HEK293 (cell line): ENCODE results near the gene CNKSR3.

ENCODE experiments used
- CTCF ChIA-PET: fragments of 350-600 bp; formaldehyde crosslinking; extraction: SDS; loops from one replicate; lab custom pipeline; 2021; ENCODE audit warnings: antibody characterized with exemption; lab: Yijun Ruan, JAX
- POLR2A ChIA-PET: fragments of 300-600 bp; formaldehyde crosslinking; extraction: SDS; loops from one replicate; lab custom pipeline; 2020; ENCODE audit warnings: antibody characterized with exemption, inconsistent platforms; lab: Yijun Ruan, JAX
- H3K27ac ChIP-seq: fragments of 200-500 bp; sonication (Bioruptor generic); 2 replicates; pipeline ENCODE4 v1.5.1; 2014; ENCODE audit warnings: low read depth, low read length, control low read depth, inconsistent platforms; ENCODE audit errors: extremely low read depth
- H3K36me3 ChIP-seq, 2 experiments: fragments of 200-500 bp in 1 of 2; sonication (Bioruptor generic) in 1 of 2; 1 replicate in 1 of 2; 2 replicates in 1 of 2; pipeline ENCODE4 v1.5.1; 2014 to 2017; ENCODE audit warnings: inconsistent platforms in 2 of 2, low read length in 2 of 2; ENCODE audit not compliant: control insufficient read depth in 2 of 2, insufficient read depth in 1 of 2
- H3K4me1 ChIP-seq: fragments of 200-500 bp; sonication (Bioruptor generic); 2 replicates; pipeline ENCODE4 v1.5.1; 2014; ENCODE audit warnings: mild to moderate bottlenecking, low read length, inconsistent platforms; ENCODE audit not compliant: control insufficient read depth, insufficient read depth
- H3K4me3 ChIP-seq: 2 replicates; pipeline ENCODE4 v1.5.1; 2011; ENCODE audit warnings: low read depth, mild to moderate bottlenecking, control low read depth, low read length, moderate library complexity
- H3K9me3 ChIP-seq: fragments of 200-500 bp; sonication (Bioruptor generic); 2 replicates; pipeline ENCODE4 v1.5.1; 2014; ENCODE audit warnings: low read depth, low read length, inconsistent platforms; ENCODE audit not compliant: control insufficient read depth, insufficient read depth
- AEBP2 ChIP-seq: fragments of 450-650 bp; formaldehyde crosslinking; IDR thresholded peaks from 2 replicates; pipeline ENCODE4 v1.5.1; 2016; ENCODE audit warnings: missing biosample characterization, missing genetic modification characterization, borderline replicate concordance
- BCL11A ChIP-seq: fragments of 450-650 bp; formaldehyde crosslinking; IDR thresholded peaks from 2 replicates; pipeline ENCODE4 v1.5.1; 2016; ENCODE audit warnings: low read depth, missing biosample characterization, missing genetic modification characterization
- HIC1 ChIP-seq: fragments of 450-650 bp; formaldehyde crosslinking; IDR thresholded peaks from 2 replicates; pipeline ENCODE4 v1.5.1; 2016; ENCODE audit warnings: missing biosample characterization, missing genetic modification characterization
- KLF16 ChIP-seq: fragments of 450-650 bp; formaldehyde crosslinking; IDR thresholded peaks from 2 replicates; pipeline ENCODE4 v1.5.1; 2017; ENCODE audit warnings: missing biosample characterization, missing genetic modification characterization
- OSR2 ChIP-seq: fragments of 450-650 bp; formaldehyde crosslinking; IDR thresholded peaks from 2 replicates; pipeline ENCODE4 v1.5.1; 2016; ENCODE audit warnings: missing biosample characterization, missing genetic modification characterization
- OVOL3 ChIP-seq: fragments of 450-650 bp; formaldehyde crosslinking; IDR thresholded peaks from 2 replicates; pipeline ENCODE4 v1.5.1; 2016; ENCODE audit warnings: missing biosample characterization, missing genetic modification characterization
- PATZ1 ChIP-seq: fragments of 450-650 bp; formaldehyde crosslinking; IDR thresholded peaks from 2 replicates; pipeline ENCODE4 v1.5.1; 2016; ENCODE audit warnings: missing biosample characterization, missing genetic modification characterization
- PRDM4 ChIP-seq: fragments of 450-650 bp; formaldehyde crosslinking; IDR thresholded peaks from 2 replicates; pipeline ENCODE4 v1.5.1; 2017; ENCODE audit warnings: missing biosample characterization, missing genetic modification characterization
- PRDM6 ChIP-seq: fragments of 450-650 bp; formaldehyde crosslinking; IDR thresholded peaks from 2 replicates; pipeline ENCODE4 v1.5.1; 2017; ENCODE audit warnings: missing biosample characterization, missing genetic modification characterization
- SP2 ChIP-seq: fragments of 450-650 bp; formaldehyde crosslinking; IDR thresholded peaks from 2 replicates; pipeline ENCODE4 v1.5.1; 2016; ENCODE audit warnings: missing biosample characterization, missing genetic modification characterization
- ZBTB48 ChIP-seq: fragments of 450-650 bp; formaldehyde crosslinking; IDR thresholded peaks from 2 replicates; pipeline ENCODE4 v1.5.1; 2016; ENCODE audit warnings: missing biosample characterization, missing genetic modification characterization
- ZFP3 ChIP-seq: fragments of 450-650 bp; formaldehyde crosslinking; IDR thresholded peaks from 2 replicates; pipeline ENCODE4 v1.5.1; 2016; ENCODE audit warnings: low read depth, missing biosample characterization, missing genetic modification characterization
- ZNF112 ChIP-seq: fragments of 450-650 bp; formaldehyde crosslinking; IDR thresholded peaks from 2 replicates; pipeline ENCODE4 v1.5.0; 2017; ENCODE audit warnings: missing biosample characterization, missing genetic modification characterization
- ZNF2 ChIP-seq: fragments of 450-650 bp; formaldehyde crosslinking; IDR thresholded peaks from 2 replicates; pipeline ENCODE4 v1.5.1; 2016; ENCODE audit warnings: missing biosample characterization, missing genetic modification characterization
- ZNF239 ChIP-seq: fragments of 450-650 bp; formaldehyde crosslinking; IDR thresholded peaks from 2 replicates; pipeline ENCODE4 v1.5.1; 2016; ENCODE audit warnings: missing biosample characterization, missing genetic modification characterization
- ZNF548 ChIP-seq: fragments of 450-650 bp; formaldehyde crosslinking; IDR thresholded peaks from 2 replicates; pipeline ENCODE4 v1.5.1; 2016; ENCODE audit warnings: missing biosample characterization, missing genetic modification characterization
- ZNF629 ChIP-seq: fragments of 450-650 bp; formaldehyde crosslinking; IDR thresholded peaks from 2 replicates; pipeline ENCODE4 v1.5.1; 2017; ENCODE audit warnings: missing biosample characterization, missing genetic modification characterization
- ZNF692 ChIP-seq: fragments of 450-650 bp; formaldehyde crosslinking; IDR thresholded peaks from 2 replicates; pipeline ENCODE4 v1.5.1; 2016; ENCODE audit warnings: missing biosample characterization, missing genetic modification characterization
- ZNF701 ChIP-seq: fragments of 450-650 bp; formaldehyde crosslinking; IDR thresholded peaks from 2 replicates; pipeline ENCODE4 v1.5.1; 2016; ENCODE audit warnings: missing biosample characterization, missing genetic modification characterization
- ZNF776 ChIP-seq: fragments of 450-650 bp; formaldehyde crosslinking; IDR thresholded peaks from 2 replicates; pipeline ENCODE4 v1.5.0; 2017; ENCODE audit warnings: missing biosample characterization, missing genetic modification characterization, borderline replicate concordance
- ZNF785 ChIP-seq: fragments of 450-650 bp; formaldehyde crosslinking; IDR thresholded peaks from 2 replicates; pipeline ENCODE4 v1.5.1; 2016; ENCODE audit warnings: missing biosample characterization, missing genetic modification characterization
- ZNF791 ChIP-seq: fragments of 450-650 bp; formaldehyde crosslinking; IDR thresholded peaks from 2 replicates; pipeline ENCODE4 v1.5.1; 2016; ENCODE audit warnings: missing biosample characterization, missing genetic modification characterization
- ZSCAN5A ChIP-seq: fragments of 450-650 bp; formaldehyde crosslinking; IDR thresholded peaks from 2 replicates; pipeline ENCODE4 v1.5.1; 2016; ENCODE audit warnings: missing biosample characterization, missing genetic modification characterization

Gene CNKSR3

GRCh38 chr6:154386848-154387717, 123.4 kb downstream of the CNKSR3 start:
- ChIA-PET CTCF (interaction anchor here (0.6 to 1.4 kb wide), 6 partner anchors 17 to 377 kb away, joined by 3 to 12 read pairs (median 4); no protein-coding TSS in a partner anchor), POLR2A (no interaction called here)
- peaks cover 5% of the 10 kb centered on the region; the same call in 1 of the 2 replicates for H3K4me1 ChIP-seq
- no peaks in the 10 kb centered on the region for H3K36me3 ChIP-seq
- H3K27ac ChIP-seq, result no peak overlapping the region
- H3K4me3 ChIP-seq, result no peak overlapping the region
- H3K9me3 ChIP-seq, result no peaks in the 10 kb centered on the region
- peak; percentile 39; the same call in 1 of the 2 replicates for TF ChIP-seq ZBTB48 (tag by site-specific recombination)
- TF ChIP-seq ZNF2, result no peak
- TF ChIP-seq ZFP3 (tag by site-specific recombination), result no peak
- no peak for TF ChIP-seq ZSCAN5A
- no peak for TF ChIP-seq ZNF548
- no peak for TF ChIP-seq ZNF701 (tag by site-specific recombination)
- no peak for TF ChIP-seq PATZ1 (tag by site-specific recombination)
- TF ChIP-seq ZNF776 (tag by site-specific recombination), result no peak
- TF ChIP-seq PRDM6 (tag by site-specific recombination), result peak; percentile 87
- TF ChIP-seq AEBP2 (tag by site-specific recombination), result no peak
- no peak for TF ChIP-seq SP2 (tag by site-specific recombination)
- peak; percentile 49; the same call in 1 of the 2 replicates for TF ChIP-seq OSR2 (tag by site-specific recombination)
- TF ChIP-seq OVOL3 (tag by site-specific recombination), result no peak
- TF ChIP-seq HIC1 (tag by site-specific recombination), result 0 out of 2 replicates have a peak, but pooled peaks have one; percentile 43
- TF ChIP-seq ZNF692 (tag by site-specific recombination), result no peak
- TF ChIP-seq BCL11A (tag by site-specific recombination), result peak; percentile 41; the same call in 1 of the 2 replicates
- TF ChIP-seq ZNF791, result no peak
- TF ChIP-seq KLF16, result no peak
- no peak for TF ChIP-seq ZNF785 (tag by site-specific recombination)
- TF ChIP-seq ZNF239 (tag by site-specific recombination), result no peak
- peak; percentile 60; the same call in 1 of the 2 replicates for TF ChIP-seq PRDM4
- TF ChIP-seq ZNF629 (tag by site-specific recombination), result peak; percentile 55
- no peak for TF ChIP-seq ZNF112
